Ovary (tissue), 9 donors: ENCODE measurements around the gene MEDAG. TPM values are rescaled to one million over a fixed set of nuclear protein-coding genes. Genes with fewer than 3 reads are reported as not detected.

ENCODE experiments used
- DNase-seq, 5 donors: peaks; one replicate each; pipeline ENCODE4 v3.0.0-alpha.2; 2019 to 2020
- H3K27ac ChIP-seq, 2 donors: fragments of 200-600 bp; one replicate each; pipeline versions ENCODE4 v1.5.1 to v1.8.0; 2019 to 2022
- H3K27me3 ChIP-seq: fragments of 200-600 bp; one replicate; pipeline ENCODE4 v1.8.0; 2022
- H3K36me3 ChIP-seq: fragments of 200-600 bp; sonication (generic); one replicate; pipeline ENCODE4 v1.5.1; 2019
- H3K4me1 ChIP-seq: one replicate; pipeline ENCODE4 v1.8.1; 2013; ENCODE audit warnings: mild to moderate bottlenecking, moderate library complexity; ENCODE audit not compliant: insufficient read depth
- H3K4me3 ChIP-seq: fragments of 200-600 bp; sonication (generic); one replicate; pipeline ENCODE4 v1.5.1; 2017
- H3K9me3 ChIP-seq, 2 donors: fragments of 200-600 bp in 1 of 2; sonication (generic) in 1 of 2; one replicate each; pipeline versions ENCODE4 v1.5.1 to v1.8.1; 2013 to 2019; ENCODE audit warnings: mild to moderate bottlenecking in 1 of 2, moderate library complexity in 1 of 2
- CTCF ChIP-seq, 3 donors: fragments of 450-650 bp in 2 of 3; fragments of 200-600 bp in 1 of 3; IDR thresholded peaks; one replicate each; pipeline versions ENCODE4 v1.5.1 to v1.8.0; 2016 to 2022; ENCODE audit warnings: antibody characterized with exemption in 3 of 3, mild to moderate bottlenecking in 1 of 3
- EP300 ChIP-seq: sonication (generic); formaldehyde crosslinking; IDR thresholded peaks from one replicate; pipeline ENCODE4 v1.6.1; 2017; ENCODE audit warnings: antibody characterized with exemption
- POLR2A ChIP-seq: fragments of 450-650 bp; IDR thresholded peaks from one replicate; pipeline ENCODE4 v1.6.1; 2017; ENCODE audit warnings: antibody characterized with exemption, mild to moderate bottlenecking, moderate library complexity
- WGBS, 3 donors: extraction: QIAGEN DNeasy Blood & Tissue Kit in 1 of 3; methylation state at CpG; one replicate each; pipeline versions ENCODE4 v1.1.5 to v1.1.7; 2013 to 2017; 5-methylcytosine and 5-hydroxymethylcytosine counted together
- intact Hi-C, 4 donors: fragments of 100-400 bp; cut with DNase I; formaldehyde crosslinking; loops; one replicate each; pipeline versions ENCODE4 v1.11.0 to v1.15.1; 2022 to 2023
- polyA plus RNA-seq, 2 donors: library from polyadenylated mRNA; stranded (reverse); fragments of 200-250 nt in 1 of 2; fragments of 350-450 nt in 1 of 2; fragmentation: Illumina TruSeq in 1 of 2; extraction: RNeasy Lipid Tissue Mini Kit (QIAGEN cat#74804) in 1 of 2; gene quantifications; one replicate each; pipeline ENCODE4 v1.2.3, GENCODE V29; 2013 to 2014
- total RNA-seq, 7 donors: library from RNA; depleted of rRNA in 2 of 7; stranded (reverse); fragments of >200 nt in 2 of 7; fragmentation: NEBNext Ultra II Directional in 3 of 7; extraction: Animal tissue kit (Norgen Biotek cat#: 25700) in 3 of 7; gene quantifications; one replicate each; pipeline versions ENCODE4 v1.1.0 to v1.2.4, GENCODE V29; 2016 to 2023
- donor health status: DM: no; HTN: no; CAD: no; lungs with moderate emphysema.
- donor health status: DM: no; HTN: no; CAD: no.
- donor health status: Bipolar disorder and iron deficiency.
- donor health status: DM: yes; HTN: yes; CAD: no.
- donor health status: DM: no; HTN: no; CAD: no.
- donor health status: DM: yes; HTN: yes; CAD: no.

MEDAG gene
- total and polyA plus RNA-seq, 9 donors: 3.5 to 44.0 (median 17.2) TPM

- no peaks in the 10 kb centered on the region for H3K27me3 ChIP-seq
- no peak for DNase-seq
- WGBS, 3 donors: 34 to 38% (median 37%) methylated on average over 32 of the region's 32 CpGs
- no peaks in the 10 kb centered on the region for H3K36me3 ChIP-seq
- H3K9me3 ChIP-seq: no peaks in the 10 kb centered on the region
- peaks cover 3% of the 10 kb centered on the region for H3K4me1 ChIP-seq
- no peak within 1 kb of the TSS for H3K27ac ChIP-seq
- intact Hi-C loops: no loop called here
- H3K4me3 ChIP-seq: no peak within 1 kb of the TSS
- TF ChIP-seq POLR2A (no peak), CTCF (IDR thresholded peaks at IDR 0.05) (no peak), EP300 (no peak)
Measured at GRCh38 chr13:30932481-30933353, 26.6 kb downstream of the MEDAG start, which contains the start of gene TEX26. TSS of gene TEX26 (plus strand) at chr13:30932656. CDS start at chr13:30932716, 60 bp downstream.

GRCh38 chr13:30933354-30933670 is 27.2 kb downstream of the MEDAG start:
- 66 to 74% (median 69%) methylated on average over 3 of the region's 3 CpGs for WGBS, 3 donors
- TF ChIP-seq CTCF (IDR thresholded peaks at IDR 0.05) (no peak), EP300 (no peak), POLR2A (no peak)
- intact Hi-C loops: no loop called here

GRCh38 chr13:30934381-30934780 is 28.3 kb downstream of the MEDAG start:
- no peak overlapping the region for H3K27ac ChIP-seq
- TF ChIP-seq CTCF (IDR thresholded peaks at IDR 0.05) (no peak), POLR2A (no peak), EP300 (no peak)
- no peaks in the 10 kb centered on the region for H3K36me3 ChIP-seq
- H3K9me3 ChIP-seq: no peaks in the 10 kb centered on the region
- no peaks in the 10 kb centered on the region for H3K27me3 ChIP-seq
- no peak overlapping the region for H3K4me3 ChIP-seq
- intact Hi-C loops: no loop called here
- DNase-seq: no peak
- WGBS, 3 donors: 49 to 58% (median 57%) methylated on average over 5 to 6 of the region's 6 CpGs
- peaks cover 3% of the 10 kb centered on the region for H3K4me1 ChIP-seq

More at GRCh38 chr13:30933354-30933670, 27.2 kb downstream of the MEDAG start:
- H3K27me3 ChIP-seq: no peaks in the 10 kb centered on the region
- H3K36me3 ChIP-seq: no peaks in the 10 kb centered on the region
- no peak overlapping the region for H3K4me3 ChIP-seq
- H3K4me1 ChIP-seq: peaks cover 3% of the 10 kb centered on the region
- DNase-seq: no peak
- H3K27ac ChIP-seq: no peak overlapping the region
- H3K9me3 ChIP-seq: no peaks in the 10 kb centered on the region

GRCh38 chr13:30934803-30935202 is 28.7 kb downstream of the MEDAG start:
- Histone ChIP-seq H3K36me3 (no peaks in the 10 kb centered on the region), H3K9me3 (no peaks in the 10 kb centered on the region), H3K4me1 (peaks cover 3% of the 10 kb centered on the region), H3K4me3 (no peak overlapping the region), H3K27ac (no peak overlapping the region), H3K27me3 (no peaks in the 10 kb centered on the region)
- TF ChIP-seq POLR2A (no peak), CTCF (IDR thresholded peaks at IDR 0.05) (no peak), EP300 (no peak)
- intact Hi-C loops: no loop called here
- DNase-seq: no peak
- WGBS, 3 donors: 80 to 93% (median 88%) methylated on average over 1 to 3 of the region's 3 CpGs
